ENCODE measurements around the gene SIN3B. TPM values are rescaled to one million over a fixed set of nuclear protein-coding genes. Genes with fewer than 3 reads are reported as not detected.

SIN3B gene
- total and polyA plus RNA-seq, 4 donors, result 7.1 to 82.7 (median 56.7) TPM

GRCh38 chr19:16915135-16915534 is 85.9 kb downstream of the SIN3B start:
- H3K36me3 ChIP-seq (ENCODE audit: control insufficient read depth in 1 of 2, insufficient read depth in 2 of 2, low read length in 1 of 2), result no peaks in the 10 kb centered on the region
- intact Hi-C loops (cut with DNase I), result no loop called here
- no peak overlapping the region for H3K4me3 ChIP-seq (ENCODE audit: low read length in 2 of 2)
- DNase-seq (no peak), ATAC-seq (ENCODE audit: low FRiP score) (no peak)
- WGBS, 2 donors, result 67 to 70% methylated on average over 3 of the region's 3 CpGs
- peaks cover 17% of the 10 kb centered on the region for H3K9me3 ChIP-seq (ENCODE audit: control insufficient read depth, low read length)
- H3K27me3 ChIP-seq (ENCODE audit: control insufficient read depth in 1 of 2, insufficient read depth in 2 of 2, low read length in 1 of 2), result no peaks in the 10 kb centered on the region
- no peak overlapping the region for H3K27ac ChIP-seq (ENCODE audit: low read depth in 1 of 2, low read length in 2 of 2)
- no peaks in the 10 kb centered on the region for H3K4me1 ChIP-seq (ENCODE audit: control insufficient read depth in 1 of 2, insufficient read depth in 2 of 2, low read length in 2 of 2)

- Histone ChIP-seq H3K36me3 (ENCODE audit: control insufficient read depth in 1 of 2, insufficient read depth in 2 of 2, low read length in 1 of 2) (no peaks in the 10 kb centered on the region), H3K4me3 (ENCODE audit: low read length in 2 of 2) (no peak overlapping the region), H3K27me3 (ENCODE audit: control insufficient read depth in 1 of 2, insufficient read depth in 2 of 2, low read length in 1 of 2) (no peaks in the 10 kb centered on the region), H3K9me3 (ENCODE audit: control insufficient read depth, low read length) (peaks cover 17% of the 10 kb centered on the region), H3K4me1 (ENCODE audit: control insufficient read depth in 1 of 2, insufficient read depth in 2 of 2, low read length in 2 of 2) (no peaks in the 10 kb centered on the region), H3K27ac (ENCODE audit: low read depth in 1 of 2, low read length in 2 of 2) (no peak overlapping the region)
- ATAC-seq (ENCODE audit: low FRiP score) (no peak), DNase-seq (no peak)
- 57 to 59% methylated on average over 3 of the region's 3 CpGs for WGBS, 2 donors
- intact Hi-C loops (cut with DNase I), result no loop called here
These were observed 86.5 kb downstream of the SIN3B start for GRCh38 chr19:16915734-16916133.

GRCh38 chr19:16917401-16917800 is 88.2 kb downstream of the SIN3B start:
- intact Hi-C loops (cut with DNase I), result no loop called here
- H3K9me3 ChIP-seq (ENCODE audit: control insufficient read depth, low read length), result peaks cover 17% of the 10 kb centered on the region
- ATAC-seq (ENCODE audit: low FRiP score) (no peak), DNase-seq (no peak)
- WGBS, 2 donors, result 76 to 78% methylated on average over 7 of the region's 7 CpGs
- no peaks in the 10 kb centered on the region for H3K4me1 ChIP-seq (ENCODE audit: control insufficient read depth in 1 of 2, insufficient read depth in 2 of 2, low read length in 2 of 2)
- H3K27me3 ChIP-seq (ENCODE audit: control insufficient read depth in 1 of 2, insufficient read depth in 2 of 2, low read length in 1 of 2), result no peaks in the 10 kb centered on the region
- H3K27ac ChIP-seq (ENCODE audit: low read depth in 1 of 2, low read length in 2 of 2), result no peak overlapping the region
- H3K36me3 ChIP-seq (ENCODE audit: control insufficient read depth in 1 of 2, insufficient read depth in 2 of 2, low read length in 1 of 2), result no peaks in the 10 kb centered on the region
- H3K4me3 ChIP-seq (ENCODE audit: low read length in 2 of 2), result no peak overlapping the region

- WGBS, 2 donors, result 69 to 75% methylated on average over 4 of the region's 4 CpGs
These were observed 90.3 kb downstream of the SIN3B start for GRCh38 chr19:16919496-16919895.

GRCh38 chr19:16920816-16921529 is 91.8 kb downstream of the SIN3B start:
- intact Hi-C loops (cut with DNase I), result no loop called here

More at GRCh38 chr19:16919496-16919895, 90.3 kb downstream of the SIN3B start:
- H3K27ac ChIP-seq (ENCODE audit: low read depth in 1 of 2, low read length in 2 of 2), result no peak overlapping the region
- no peak overlapping the region for H3K4me3 ChIP-seq (ENCODE audit: low read length in 2 of 2)
- intact Hi-C loops (cut with DNase I), result no loop called here
- DNase-seq, result no peak
- ATAC-seq (ENCODE audit: low FRiP score), result no peak
- peaks cover 6% of the 10 kb centered on the region for H3K9me3 ChIP-seq (ENCODE audit: control insufficient read depth, low read length)
- H3K27me3 ChIP-seq (ENCODE audit: control insufficient read depth in 1 of 2, insufficient read depth in 2 of 2, low read length in 1 of 2), result no peaks in the 10 kb centered on the region
- no peaks in the 10 kb centered on the region for H3K36me3 ChIP-seq (ENCODE audit: control insufficient read depth in 1 of 2, insufficient read depth in 2 of 2, low read length in 1 of 2)
- H3K4me1 ChIP-seq (ENCODE audit: control insufficient read depth in 1 of 2, insufficient read depth in 2 of 2, low read length in 2 of 2), result no peaks in the 10 kb centered on the region

GRCh38 chr19:16921766-16922591 is 92.8 kb downstream of the SIN3B start:
- Histone ChIP-seq H3K9me3 (ENCODE audit: control insufficient read depth, low read length) (peaks cover 6% of the 10 kb centered on the region), H3K4me3 (ENCODE audit: low read length in 2 of 2) (no peak overlapping the region), H3K27ac (ENCODE audit: low read depth in 1 of 2, low read length in 2 of 2) (no peak overlapping the region), H3K4me1 (ENCODE audit: control insufficient read depth in 1 of 2, insufficient read depth in 2 of 2, low read length in 2 of 2) (no peaks in the 10 kb centered on the region), H3K36me3 (ENCODE audit: control insufficient read depth in 1 of 2, insufficient read depth in 2 of 2, low read length in 1 of 2) (no peaks in the 10 kb centered on the region), H3K27me3 (ENCODE audit: control insufficient read depth in 1 of 2, insufficient read depth in 2 of 2, low read length in 1 of 2) (no peaks in the 10 kb centered on the region)
- DNase-seq (peak in 1 of 2 donors; percentile 64), ATAC-seq (ENCODE audit: low FRiP score) (no peak)
- intact Hi-C loops (cut with DNase I), result no loop called here
- 86 to 88% methylated on average over 21 of the region's 21 CpGs for WGBS, 2 donors

More at GRCh38 chr19:16920816-16921529, 91.8 kb downstream of the SIN3B start:
- Histone ChIP-seq H3K27ac (ENCODE audit: low read depth in 1 of 2, low read length in 2 of 2) (no peak overlapping the region), H3K36me3 (ENCODE audit: control insufficient read depth in 1 of 2, insufficient read depth in 2 of 2, low read length in 1 of 2) (no peaks in the 10 kb centered on the region), H3K4me3 (ENCODE audit: low read length in 2 of 2) (no peak overlapping the region), H3K9me3 (ENCODE audit: control insufficient read depth, low read length) (peaks cover 3% of the 10 kb centered on the region), H3K27me3 (ENCODE audit: control insufficient read depth in 1 of 2, insufficient read depth in 2 of 2, low read length in 1 of 2) (no peaks in the 10 kb centered on the region), H3K4me1 (ENCODE audit: control insufficient read depth in 1 of 2, insufficient read depth in 2 of 2, low read length in 2 of 2) (no peaks in the 10 kb centered on the region)
- WGBS, 2 donors, result 62% methylated on average over 12 of the region's 12 CpGs
- ATAC-seq (ENCODE audit: low FRiP score), result no peak
- peak in 1 of 2 donors; percentile 75 for DNase-seq

- DNase-seq (no peak), ATAC-seq (ENCODE audit: low FRiP score) (no peak)
- 67 to 69% methylated on average over 1 of the region's 1 CpG for WGBS, 2 donors
- no peak overlapping the region for H3K4me3 ChIP-seq (ENCODE audit: low read length in 2 of 2)
- no peaks in the 10 kb centered on the region for H3K36me3 ChIP-seq (ENCODE audit: control insufficient read depth in 1 of 2, insufficient read depth in 2 of 2, low read length in 1 of 2)
- H3K9me3 ChIP-seq (ENCODE audit: control insufficient read depth, low read length), result peaks cover 6% of the 10 kb centered on the region
- H3K27me3 ChIP-seq (ENCODE audit: control insufficient read depth in 1 of 2, insufficient read depth in 2 of 2, low read length in 1 of 2), result no peaks in the 10 kb centered on the region
- H3K4me1 ChIP-seq (ENCODE audit: control insufficient read depth in 1 of 2, insufficient read depth in 2 of 2, low read length in 2 of 2), result no peaks in the 10 kb centered on the region
- intact Hi-C loops (cut with DNase I), result no loop called here
- H3K27ac ChIP-seq (ENCODE audit: low read depth in 1 of 2, low read length in 2 of 2), result no peak overlapping the region
These were observed 93.4 kb downstream of the SIN3B start for GRCh38 chr19:16922592-16922934.

GRCh38 chr19:16922949-16923348 is 93.8 kb downstream of the SIN3B start:
- DNase-seq, result peak in 1 of 2 donors; percentile 63
- ATAC-seq (ENCODE audit: low FRiP score), result no peak
- H3K36me3 ChIP-seq (ENCODE audit: control insufficient read depth in 1 of 2, insufficient read depth in 2 of 2, low read length in 1 of 2), result no peaks in the 10 kb centered on the region
- H3K27ac ChIP-seq (ENCODE audit: low read depth in 1 of 2, low read length in 2 of 2), result no peak overlapping the region
- intact Hi-C loops (cut with DNase I), result no loop called here
- peaks cover 6% of the 10 kb centered on the region for H3K9me3 ChIP-seq (ENCODE audit: control insufficient read depth, low read length)
- no peak overlapping the region for H3K4me3 ChIP-seq (ENCODE audit: low read length in 2 of 2)
- WGBS, 2 donors, result 92 to 94% methylated on average over 13 of the region's 13 CpGs
- H3K4me1 ChIP-seq (ENCODE audit: control insufficient read depth in 1 of 2, insufficient read depth in 2 of 2, low read length in 2 of 2), result no peaks in the 10 kb centered on the region
- no peaks in the 10 kb centered on the region for H3K27me3 ChIP-seq (ENCODE audit: control insufficient read depth in 1 of 2, insufficient read depth in 2 of 2, low read length in 1 of 2)

- Histone ChIP-seq H3K9me3 (ENCODE audit: control insufficient read depth, low read length) (peaks cover 6% of the 10 kb centered on the region), H3K27ac (ENCODE audit: low read depth in 1 of 2, low read length in 2 of 2) (no peak overlapping the region), H3K4me3 (ENCODE audit: low read length in 2 of 2) (no peak overlapping the region), H3K27me3 (ENCODE audit: control insufficient read depth in 1 of 2, insufficient read depth in 2 of 2, low read length in 1 of 2) (no peaks in the 10 kb centered on the region), H3K4me1 (ENCODE audit: control insufficient read depth in 1 of 2, insufficient read depth in 2 of 2, low read length in 2 of 2) (no peaks in the 10 kb centered on the region), H3K36me3 (ENCODE audit: control insufficient read depth in 1 of 2, insufficient read depth in 2 of 2, low read length in 1 of 2) (no peaks in the 10 kb centered on the region)
- DNase-seq, result peak in 1 of 2 donors; percentile 58
- WGBS, 2 donors, result 91 to 96% methylated on average over 13 of the region's 13 CpGs
- ATAC-seq (ENCODE audit: low FRiP score), result no peak
- intact Hi-C loops (cut with DNase I), result no loop called here
These were observed 98.7 kb downstream of the SIN3B start for GRCh38 chr19:16927883-16928282.

Data from aorta (tissue), 5 donors.